Measurements from ENCODE around the gene SLC8B1. TPM values are rescaled to one million over a fixed set of nuclear protein-coding genes. Genes with fewer than 3 reads are reported as not detected.

Gene SLC8B1
- total RNA-seq, 1 donor from 2014 or later, result 9.0 TPM

DNA sequence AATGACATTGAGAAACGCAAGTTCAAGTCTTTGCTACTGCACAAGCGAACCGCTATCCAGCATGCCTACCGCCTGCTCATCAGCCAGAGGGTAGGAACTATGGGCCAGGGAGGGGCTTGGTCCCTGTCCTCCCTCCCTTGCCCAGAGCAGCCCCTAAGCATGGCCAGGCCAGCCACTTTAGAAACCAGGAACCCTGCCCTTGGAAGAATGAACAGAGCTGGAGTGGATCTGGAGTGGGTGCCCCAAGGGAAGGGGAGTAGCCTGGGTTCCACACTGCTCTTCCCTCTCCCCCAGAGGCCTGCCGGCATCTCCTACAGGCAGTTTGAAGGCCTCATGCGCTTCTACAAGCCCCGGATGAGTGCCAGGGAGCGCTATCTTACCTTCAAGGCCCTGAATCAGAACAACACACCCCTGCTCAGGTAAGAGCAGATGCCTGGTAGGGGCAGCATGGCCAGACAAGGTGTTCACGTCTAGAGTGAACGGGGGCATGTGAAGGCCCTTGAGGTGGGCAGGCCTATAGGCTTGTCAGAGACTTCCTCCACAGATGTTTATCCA, 57.9 kb downstream of the SLC8B1 start:
- Histone ChIP-seq H3K36me3 (ENCODE audit: control insufficient read depth, insufficient read depth, low read length) (peaks cover 3% of the 10 kb centered on the region), H3K27me3 (ENCODE audit: control insufficient read depth, insufficient read depth, low read length) (no peaks in the 10 kb centered on the region), H3K4me3 (ENCODE audit: low read depth, low read length) (no peak overlapping the region)
- no peak for TF ChIP-seq CTCF (IDR thresholded peaks at IDR 0.05; ENCODE audit: insufficient read depth, low read length, severe bottlenecking)
- DNase-seq (ENCODE audit: low read depth), result no peak
- FAIRE-seq, result no peak

- H3K4me3 ChIP-seq (ENCODE audit: low read depth, low read length), result no peak overlapping the region
- TF ChIP-seq CTCF (IDR thresholded peaks at IDR 0.05; ENCODE audit: insufficient read depth, low read length, severe bottlenecking), result no peak
- FAIRE-seq (no peak), DNase-seq (ENCODE audit: low read depth) (no peak)
- peaks cover 3% of the 10 kb centered on the region for H3K36me3 ChIP-seq (ENCODE audit: control insufficient read depth, insufficient read depth, low read length)
- no peaks in the 10 kb centered on the region for H3K27me3 ChIP-seq (ENCODE audit: control insufficient read depth, insufficient read depth, low read length)
Observed at GRCh38 chr12:113276306-113276705, 58.6 kb downstream of the SLC8B1 start.

DNA sequence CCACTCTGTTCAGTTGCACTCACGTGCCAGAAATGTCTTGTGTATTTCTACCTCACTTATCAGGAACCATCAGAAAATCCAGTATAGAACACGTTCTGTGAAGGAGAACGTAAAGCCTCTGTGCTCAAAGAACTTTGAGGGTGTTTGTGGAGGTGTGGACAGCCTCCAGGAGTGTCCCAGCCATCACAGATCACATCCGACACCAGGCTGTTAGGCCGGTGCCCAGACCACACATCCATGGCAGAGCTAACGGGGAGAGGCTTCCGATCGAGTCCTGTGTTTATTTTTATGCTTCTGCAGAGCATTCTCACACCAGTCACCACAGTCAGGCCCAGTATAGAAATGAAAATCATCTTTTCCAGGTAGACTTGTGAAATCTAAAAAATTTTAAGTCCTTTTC, 60.1 kb downstream of the SLC8B1 start:
- FAIRE-seq (no peak), DNase-seq (ENCODE audit: low read depth) (no peak)
- H3K4me3 ChIP-seq (ENCODE audit: low read depth, low read length), result no peak overlapping the region
- H3K27me3 ChIP-seq (ENCODE audit: control insufficient read depth, insufficient read depth, low read length), result no peaks in the 10 kb centered on the region
- TF ChIP-seq CTCF (IDR thresholded peaks at IDR 0.05; ENCODE audit: insufficient read depth, low read length, severe bottlenecking), result no peak
- H3K36me3 ChIP-seq (ENCODE audit: control insufficient read depth, insufficient read depth, low read length), result peaks cover 3% of the 10 kb centered on the region

- DNase-seq (ENCODE audit: low read depth) (peak; percentile 6), FAIRE-seq (no peak)
- TF ChIP-seq CTCF (IDR thresholded peaks at IDR 0.05; ENCODE audit: insufficient read depth, low read length, severe bottlenecking), result no peak
- no peak overlapping the region for H3K4me3 ChIP-seq (ENCODE audit: low read depth, low read length)
- no peaks in the 10 kb centered on the region for H3K27me3 ChIP-seq (ENCODE audit: control insufficient read depth, insufficient read depth, low read length)
- peaks cover 3% of the 10 kb centered on the region for H3K36me3 ChIP-seq (ENCODE audit: control insufficient read depth, insufficient read depth, low read length)
Observed at GRCh38 chr12:113273053-113273725, 61.7 kb downstream of the SLC8B1 start.

DNA sequence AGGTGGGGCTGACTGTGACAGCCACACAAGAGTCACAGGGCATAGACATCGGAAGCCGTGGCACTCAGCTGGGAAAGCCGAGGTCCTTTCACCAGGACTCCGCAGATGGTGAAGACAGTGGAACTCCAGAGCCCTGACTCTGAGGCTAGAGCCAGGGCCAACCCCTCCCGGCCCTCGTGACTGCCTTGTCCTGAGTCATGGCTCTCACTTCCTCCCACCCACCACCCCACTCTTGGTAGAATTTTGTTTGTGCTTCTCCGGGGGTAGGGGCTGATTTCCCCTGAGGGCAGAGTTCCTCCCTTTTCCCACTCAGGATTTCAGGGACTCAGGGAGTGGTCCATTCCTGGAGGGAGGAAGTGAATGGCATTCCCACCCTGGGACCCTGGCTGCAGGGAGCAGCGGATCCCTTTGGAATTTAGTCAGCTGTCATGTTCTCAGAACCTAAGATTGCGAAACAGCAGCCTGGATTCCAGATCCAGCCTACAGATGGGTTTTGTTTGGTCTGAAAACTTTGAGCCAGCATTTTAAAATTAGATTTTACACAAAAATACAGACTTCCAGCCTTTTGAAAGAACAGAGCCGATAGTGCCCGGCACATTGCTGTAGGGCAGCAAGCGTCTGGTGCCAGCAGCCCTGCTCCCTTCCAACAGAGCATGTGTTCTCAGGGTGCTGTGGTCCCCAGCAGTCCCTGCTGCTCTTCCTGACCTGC, 62.9 kb downstream of the SLC8B1 start:
- H3K27me3 ChIP-seq (ENCODE audit: control insufficient read depth, insufficient read depth, low read length), result no peaks in the 10 kb centered on the region
- peaks cover 3% of the 10 kb centered on the region for H3K36me3 ChIP-seq (ENCODE audit: control insufficient read depth, insufficient read depth, low read length)
- no peak overlapping the region for H3K4me3 ChIP-seq (ENCODE audit: low read depth, low read length)
- FAIRE-seq (no peak), DNase-seq (ENCODE audit: low read depth) (peak; percentile 71)
- TF ChIP-seq CTCF (IDR thresholded peaks at IDR 0.05; ENCODE audit: insufficient read depth, low read length, severe bottlenecking), result no peak

Measured in bronchial epithelial cell (primary cell).